GM18498 (cell line): ENCODE results near the gene FOXB2.

ENCODE experiments used
- ATAC-seq: cut with Tn5 transposase; IDR thresholded peaks from one replicate; pipeline ENCODE4 v1.9.1; 2021; ENCODE audit warnings: mild to moderate bottlenecking, moderate library complexity; ENCODE audit not compliant: unreplicated experiment

FOXB2 gene

DNA sequence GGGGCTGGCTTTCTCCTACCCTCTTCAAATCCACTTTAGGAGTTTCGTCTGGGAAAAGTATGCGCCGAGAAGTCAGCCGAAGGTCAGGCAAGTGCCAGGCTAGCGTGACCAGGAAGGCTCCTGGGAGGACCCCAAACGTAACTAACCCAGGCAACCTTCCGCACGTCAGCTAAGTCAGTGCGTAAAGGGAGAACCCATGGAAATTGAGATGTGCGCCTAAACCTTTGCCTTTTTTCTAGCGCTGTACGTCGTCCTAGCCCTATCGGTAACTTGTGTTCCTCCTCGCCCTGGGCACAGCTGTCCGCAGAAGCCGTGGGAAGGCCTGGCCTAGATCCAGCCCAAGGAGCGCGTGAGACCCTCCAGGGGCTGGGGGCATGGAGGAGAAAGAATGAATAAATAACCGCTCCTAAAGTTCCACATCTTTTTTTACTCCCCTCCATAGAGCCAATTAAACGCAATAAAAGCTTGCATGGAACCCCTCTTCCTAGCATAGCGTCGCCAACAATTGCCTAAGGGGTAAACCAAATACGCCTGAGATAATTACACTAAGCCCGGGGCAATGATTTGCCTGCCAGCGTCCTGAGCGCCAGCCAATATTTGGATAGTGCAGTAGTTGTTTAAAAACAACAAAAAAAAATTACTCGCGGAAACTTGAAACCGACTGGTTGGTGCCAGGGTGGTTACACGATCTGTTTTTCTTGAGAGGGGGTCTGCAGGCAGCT, 4.0 kb upstream of the FOXB2 start:
- ATAC-seq: no peak

DNA sequence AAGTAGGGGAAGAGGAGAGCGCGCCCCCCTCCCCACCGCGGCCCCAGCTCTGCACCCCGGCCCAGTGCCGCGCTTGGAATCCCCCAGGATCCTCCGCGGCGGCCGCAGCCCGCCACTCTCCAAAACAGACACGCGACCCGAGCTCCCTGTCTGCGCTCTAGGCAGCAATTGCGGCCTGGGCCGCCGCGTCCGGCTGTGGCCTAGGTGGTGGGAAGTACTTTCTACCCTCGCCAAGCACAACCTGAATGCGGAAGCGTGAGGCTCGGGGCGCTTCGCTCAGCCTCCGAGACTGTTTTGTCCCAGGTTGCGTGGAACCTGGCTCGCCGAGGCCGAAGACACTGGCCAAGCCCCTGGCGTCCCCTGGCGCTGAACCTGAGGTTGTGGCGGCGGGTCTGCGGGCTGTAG, 3.3 kb upstream of the FOXB2 start:
- no peak for ATAC-seq

DNA sequence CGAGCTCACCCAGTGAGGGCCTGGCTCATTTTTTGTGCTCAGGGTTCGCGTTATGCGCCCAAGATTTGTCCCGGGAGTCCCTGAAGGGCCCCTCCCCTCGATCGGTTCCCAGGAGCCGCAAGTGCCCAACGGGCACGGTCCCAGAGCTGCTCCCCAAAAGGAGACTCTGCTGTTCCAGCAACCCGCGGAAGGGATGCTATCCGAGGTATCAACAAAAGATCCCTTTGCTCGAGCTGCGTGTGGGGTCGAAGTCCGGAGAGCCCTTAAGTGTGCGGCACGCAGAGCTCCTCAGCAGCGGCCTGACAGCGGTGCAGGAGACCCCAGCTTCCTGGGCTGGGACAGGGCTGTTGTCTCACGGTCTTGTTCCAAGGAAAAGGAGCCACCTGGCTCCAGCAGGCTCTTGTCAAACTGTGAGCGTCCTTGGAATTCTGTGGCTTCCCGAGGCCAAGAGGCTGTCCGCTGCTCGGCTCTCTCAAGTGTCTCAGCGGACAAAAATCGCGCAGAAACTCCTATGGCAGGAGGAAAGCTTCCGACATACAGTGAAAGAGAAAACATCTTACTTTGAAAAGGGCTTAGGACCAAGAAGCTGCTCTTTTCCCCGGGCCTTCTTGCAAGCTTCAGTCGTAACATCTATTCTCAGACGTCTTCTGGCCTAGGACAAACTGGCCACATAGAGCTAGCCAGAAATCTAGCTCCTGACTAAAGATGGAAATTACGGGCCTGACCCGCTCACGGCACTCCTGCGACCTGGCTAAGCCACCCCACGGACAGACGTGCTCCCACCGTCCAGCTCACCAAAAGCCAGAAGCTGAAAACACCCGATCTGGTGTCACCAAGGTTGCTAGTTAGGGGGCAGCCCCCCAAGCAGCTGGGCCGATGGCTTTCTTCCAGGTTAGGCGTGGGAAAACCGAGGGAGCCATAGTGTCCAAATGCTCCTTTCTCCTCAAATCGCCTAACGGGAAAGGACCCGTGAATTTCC, 2.6 kb upstream of the FOXB2 start:
- no peak for ATAC-seq

DNA sequence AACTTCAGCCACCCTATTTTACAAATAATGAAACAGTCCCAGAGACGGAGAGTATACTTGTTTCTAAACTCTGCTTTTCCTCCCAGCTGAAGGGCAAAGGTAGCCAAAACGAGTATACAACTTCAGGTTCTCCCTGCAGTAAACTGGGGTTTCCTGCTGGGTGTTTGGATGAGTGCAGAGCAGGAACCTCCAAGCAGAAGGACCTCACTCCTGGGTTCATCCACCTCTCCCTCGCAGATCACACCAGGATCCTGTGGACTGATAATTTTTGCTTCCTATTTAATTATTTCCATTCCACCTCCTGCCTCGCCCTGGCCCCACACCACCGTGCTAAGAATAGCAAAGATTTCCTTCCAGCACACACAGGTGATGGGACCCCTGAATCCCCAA, 2.0 kb upstream of the FOXB2 start:
- ATAC-seq: no peak

DNA sequence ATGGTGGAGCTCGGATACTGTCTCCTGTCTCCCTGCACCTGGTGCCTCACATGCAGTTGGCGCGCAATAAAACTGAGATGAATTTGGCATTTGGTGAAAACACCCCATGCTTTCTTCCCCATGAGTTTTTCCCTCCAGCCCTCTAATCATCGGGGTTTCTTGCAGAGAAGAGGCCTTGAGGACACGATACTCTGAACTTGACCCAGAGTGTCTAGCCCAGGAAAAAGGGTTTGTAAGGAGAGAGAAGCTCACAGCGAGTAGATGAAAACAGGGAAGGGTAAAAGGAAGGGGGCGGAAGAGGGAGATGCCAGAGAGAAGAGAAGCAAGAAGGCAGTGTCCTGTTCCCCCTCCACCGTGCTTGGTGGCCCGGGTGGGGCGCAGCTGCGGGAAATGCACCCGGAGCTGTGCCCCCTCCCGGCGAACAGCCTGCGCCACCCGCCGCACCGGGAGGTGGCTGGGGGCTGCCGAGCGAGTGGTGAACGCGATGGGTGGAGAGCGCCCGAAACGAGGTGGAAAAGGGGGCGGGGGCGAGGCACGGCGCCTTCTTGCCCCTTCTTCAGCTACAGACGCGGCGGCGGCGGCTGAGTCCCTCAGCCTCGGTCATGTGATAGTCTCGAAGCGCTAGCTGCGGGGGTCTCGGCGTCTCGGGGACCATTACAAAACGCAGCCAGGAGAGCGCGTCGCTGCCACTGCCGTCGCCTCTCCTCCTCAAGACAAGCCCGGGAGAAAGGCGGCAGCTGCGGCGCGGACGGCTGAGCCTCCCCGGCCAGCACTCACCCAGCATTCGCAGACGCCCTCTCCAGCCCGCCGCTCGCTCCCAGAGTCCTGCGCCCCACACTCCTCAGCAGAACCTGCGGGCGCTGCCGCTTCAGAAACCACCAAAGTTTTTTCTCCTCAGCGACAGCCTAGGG, 1.1 kb upstream of the FOXB2 start:
- ATAC-seq: no peak

DNA sequence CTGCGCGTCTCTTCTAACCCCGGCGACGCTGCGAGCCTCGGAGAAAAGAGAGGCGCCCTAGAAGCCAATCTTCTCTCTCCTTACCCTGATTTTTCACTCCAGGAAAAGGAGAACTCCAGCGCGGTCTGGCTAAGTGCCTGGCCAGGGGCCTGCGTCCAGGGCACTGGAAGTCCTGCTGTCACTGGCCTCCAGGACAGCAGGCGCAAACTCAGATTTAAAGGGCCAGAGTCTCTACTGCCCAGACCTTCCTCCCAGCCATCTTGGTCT, 553 bp upstream of the FOXB2 start:
- no peak for ATAC-seq

DNA sequence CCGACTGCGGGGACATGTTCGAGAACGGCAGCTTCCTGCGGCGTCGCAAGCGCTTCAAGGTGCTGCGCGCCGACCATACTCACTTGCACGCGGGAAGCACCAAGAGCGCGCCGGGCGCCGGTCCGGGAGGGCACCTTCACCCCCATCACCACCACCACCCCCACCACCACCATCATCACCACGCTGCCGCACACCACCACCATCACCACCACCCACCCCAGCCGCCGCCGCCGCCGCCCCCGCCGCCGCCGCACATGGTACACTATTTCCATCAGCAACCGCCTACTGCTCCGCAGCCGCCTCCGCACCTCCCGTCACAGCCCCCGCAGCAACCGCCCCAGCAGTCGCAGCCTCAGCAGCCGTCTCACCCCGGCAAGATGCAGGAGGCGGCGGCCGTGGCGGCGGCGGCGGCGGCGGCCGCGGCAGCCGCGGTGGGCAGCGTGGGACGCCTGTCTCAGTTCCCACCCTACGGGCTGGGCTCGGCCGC, 514 bp downstream of the FOXB2 start:
- ATAC-seq: no peak

DNA sequence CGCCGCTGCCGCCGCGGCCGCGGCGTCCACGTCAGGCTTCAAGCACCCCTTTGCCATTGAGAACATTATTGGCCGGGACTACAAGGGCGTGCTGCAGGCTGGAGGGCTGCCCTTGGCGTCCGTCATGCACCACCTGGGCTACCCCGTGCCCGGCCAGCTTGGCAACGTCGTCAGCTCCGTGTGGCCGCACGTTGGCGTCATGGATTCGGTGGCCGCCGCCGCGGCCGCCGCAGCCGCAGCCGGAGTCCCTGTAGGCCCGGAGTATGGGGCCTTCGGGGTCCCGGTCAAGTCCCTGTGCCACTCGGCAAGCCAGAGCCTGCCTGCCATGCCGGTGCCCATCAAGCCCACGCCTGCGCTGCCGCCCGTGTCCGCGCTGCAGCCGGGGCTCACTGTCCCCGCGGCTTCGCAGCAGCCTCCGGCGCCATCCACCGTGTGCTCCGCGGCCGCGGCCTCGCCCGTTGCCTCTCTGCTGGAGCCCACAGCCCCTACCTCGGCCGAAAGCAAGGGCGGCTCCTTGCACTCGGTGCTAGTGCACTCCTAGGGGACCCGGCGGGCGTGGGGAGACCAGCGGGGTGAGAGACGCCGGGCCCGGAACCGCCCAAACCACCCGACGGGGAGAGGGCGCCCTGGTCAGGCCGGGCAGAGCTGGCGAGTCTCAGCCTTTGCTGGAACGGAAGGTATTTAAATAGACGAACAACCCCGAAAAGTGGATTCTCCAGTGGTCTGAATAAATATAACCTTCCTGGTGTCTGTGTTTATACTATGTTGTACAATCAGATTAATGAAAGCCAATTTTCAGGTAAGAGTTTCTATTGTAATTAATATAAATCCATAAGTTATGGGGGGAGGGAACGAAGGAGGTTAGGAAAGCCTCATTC, 1.2 kb downstream of the FOXB2 start:
- ATAC-seq: no peak

DNA sequence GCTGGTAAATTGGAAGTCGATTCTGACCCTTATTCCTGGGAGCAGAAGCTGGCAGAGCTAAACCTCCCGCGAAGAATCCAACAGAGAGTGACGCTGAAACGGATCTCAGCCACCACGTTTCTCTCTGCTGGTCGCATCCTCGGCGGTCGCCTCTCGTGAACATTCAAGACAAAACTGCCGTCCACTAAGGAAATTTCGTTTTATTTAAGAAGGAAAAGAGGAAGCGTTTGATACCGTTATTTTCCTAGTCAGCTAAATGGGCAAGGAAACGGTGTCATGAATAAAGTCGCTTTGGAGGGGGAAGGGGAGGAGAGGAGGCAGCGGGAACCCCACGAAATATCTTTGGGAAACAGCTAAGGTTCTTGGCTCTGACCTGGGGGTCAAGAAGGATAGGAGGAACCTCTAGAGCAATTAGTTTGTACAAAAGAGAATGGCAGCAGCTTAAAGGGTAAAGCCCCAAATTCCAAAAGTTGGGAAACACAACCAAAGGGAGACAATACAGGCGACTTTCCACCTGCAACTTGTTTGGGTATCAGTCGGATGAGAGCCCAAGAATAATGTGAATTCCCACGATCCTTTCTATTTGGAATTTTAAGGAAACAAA, 1.9 kb downstream of the FOXB2 start:
- no peak for ATAC-seq

DNA sequence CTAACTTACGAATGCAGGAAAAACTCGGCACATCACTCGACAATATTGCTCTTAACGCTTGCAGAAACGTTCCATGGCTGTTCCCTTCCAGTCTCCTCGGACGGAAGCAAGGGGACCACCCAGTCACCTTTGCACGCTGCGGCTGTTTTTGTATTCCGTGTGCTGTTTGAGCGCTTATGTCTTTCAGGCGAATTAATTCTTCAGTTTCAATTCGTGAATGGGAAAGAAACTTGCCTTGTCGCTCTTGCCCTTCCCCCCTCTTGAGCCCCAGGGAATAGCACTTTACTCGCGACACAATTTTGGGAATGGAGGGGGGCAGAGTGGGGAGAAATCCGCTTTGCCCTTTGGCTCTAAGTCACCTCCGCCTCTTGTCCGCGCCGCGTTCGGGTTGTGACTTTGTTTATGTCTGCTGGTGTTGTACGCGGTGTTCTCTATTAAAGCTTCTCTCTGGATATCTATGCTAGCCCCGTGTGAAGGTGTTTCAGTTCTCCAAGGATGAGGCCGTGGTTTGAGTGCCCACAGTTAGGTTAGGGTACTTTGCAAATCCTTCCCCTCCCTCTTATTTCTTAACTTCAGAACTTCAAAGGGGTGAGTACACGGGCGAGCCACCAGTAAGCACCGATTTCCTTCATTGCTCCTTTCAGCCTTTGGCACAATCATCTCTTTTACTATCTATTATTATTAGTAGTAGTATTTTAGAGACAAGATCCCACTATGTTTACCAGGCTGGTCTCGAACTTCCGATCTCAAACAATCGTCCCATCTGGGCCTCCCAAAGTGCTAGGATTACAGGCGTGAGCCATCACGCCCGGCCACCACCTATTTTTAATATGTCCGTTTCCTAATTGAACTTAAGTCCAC, 2.7 kb downstream of the FOXB2 start:
- ATAC-seq: no peak

DNA sequence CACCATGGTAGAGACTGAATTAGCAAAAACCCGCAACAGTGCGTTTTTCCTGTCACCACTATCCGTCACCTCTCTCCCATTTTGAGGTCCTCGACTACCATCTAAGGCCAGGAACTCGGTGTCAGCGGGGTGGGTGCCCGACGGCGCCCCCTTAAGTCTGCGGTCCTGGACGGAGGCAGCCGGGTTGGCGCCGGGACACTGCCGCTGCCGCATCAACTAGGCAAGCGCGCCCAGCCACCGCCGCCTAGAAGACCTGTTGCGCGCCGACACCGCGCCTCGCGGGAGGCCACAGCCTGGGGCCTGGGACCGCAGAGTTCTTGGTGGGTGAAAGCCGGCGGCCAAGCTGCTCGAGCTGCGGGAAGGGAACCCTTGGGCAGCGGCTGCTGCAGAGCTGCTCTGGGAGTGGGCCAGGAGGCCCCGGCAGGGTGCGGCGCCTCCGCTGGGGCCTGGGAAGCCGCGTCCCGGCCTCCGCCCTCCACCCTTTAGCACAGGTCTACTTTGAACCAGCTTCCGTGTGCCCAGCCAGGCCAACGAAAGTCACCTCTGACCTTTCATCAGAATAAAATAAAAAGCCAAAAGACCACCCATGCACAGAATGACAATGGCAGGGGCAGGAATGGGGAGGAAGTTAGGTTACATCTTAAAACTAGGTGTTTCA, 3.5 kb downstream of the FOXB2 start:
- ATAC-seq: no peak

DNA sequence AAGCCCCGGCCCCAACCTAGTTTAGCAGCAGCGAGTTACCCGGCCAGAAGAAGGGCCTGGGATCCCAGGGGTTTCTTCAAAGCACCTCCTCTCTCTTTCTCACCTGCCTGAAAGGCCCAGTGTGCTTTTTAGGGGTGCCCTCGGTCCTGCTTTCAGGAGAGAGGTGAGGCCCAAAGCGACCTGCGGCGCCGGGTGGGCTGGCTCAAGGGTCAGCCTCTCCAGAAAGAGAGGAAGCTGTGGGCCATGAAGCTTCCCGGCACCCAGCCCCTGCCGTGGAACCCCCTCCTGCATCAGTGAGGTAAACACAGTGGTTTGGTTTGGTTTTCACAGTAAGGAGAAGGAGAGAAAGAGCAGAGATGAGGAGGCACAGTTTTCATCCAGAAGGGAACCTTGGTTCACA, 4.3 kb downstream of the FOXB2 start:
- no peak for ATAC-seq

DNA sequence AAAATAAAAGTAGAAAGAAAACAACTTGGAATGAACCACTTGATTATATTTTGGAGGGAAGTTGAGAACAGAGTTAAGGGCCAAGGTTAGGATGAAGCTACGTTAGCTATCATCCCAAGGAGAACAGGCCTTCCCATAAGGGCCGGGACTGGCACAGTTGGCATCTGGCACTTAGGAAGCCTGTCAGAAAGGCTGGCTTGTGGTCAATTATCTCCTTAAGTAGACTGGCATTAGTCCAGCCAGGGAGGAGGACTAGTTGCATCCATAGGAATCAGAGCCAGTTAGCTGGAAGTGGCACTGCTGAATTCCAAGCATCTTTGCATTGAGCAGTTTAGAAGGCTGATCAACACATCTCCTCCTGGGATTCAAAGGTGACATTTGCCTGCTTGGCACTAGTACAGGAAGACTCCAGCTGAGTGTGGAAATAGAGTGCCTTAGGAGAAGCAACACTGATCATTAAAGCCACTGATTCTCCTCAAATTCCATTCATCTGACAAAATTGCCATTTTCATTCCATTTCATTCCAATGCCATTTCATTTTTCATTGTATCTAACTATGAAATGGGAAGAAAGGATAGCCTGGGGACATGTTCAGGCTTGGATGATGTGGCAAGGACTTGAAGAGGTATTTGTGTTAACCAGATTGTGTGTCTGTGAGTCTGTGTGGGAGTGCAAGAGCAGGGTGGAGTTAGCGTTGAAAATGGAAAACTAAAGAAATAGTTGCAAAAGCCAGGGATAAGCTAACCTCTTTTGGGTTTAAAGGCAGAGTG, 5.5 kb downstream of the FOXB2 start:
- ATAC-seq: no peak

DNA sequence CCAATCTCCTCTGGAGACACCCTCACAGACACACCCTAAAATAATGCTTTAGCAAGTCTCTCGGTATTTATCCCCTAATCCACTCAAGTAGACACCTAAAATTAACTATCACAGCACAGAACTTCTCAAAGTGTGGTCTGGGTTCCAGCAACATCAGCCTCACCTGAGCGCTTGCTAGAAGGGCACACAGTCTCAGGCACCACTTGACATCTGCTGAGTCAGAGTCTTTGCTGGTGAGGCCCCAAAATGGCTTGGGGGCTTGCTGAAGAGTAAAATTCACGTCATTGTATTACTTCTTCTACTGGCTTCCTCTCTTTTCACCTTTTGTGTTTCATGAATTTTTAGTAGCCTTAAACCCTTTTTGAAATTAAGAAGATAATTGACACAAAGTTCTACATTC, 9.0 kb downstream of the FOXB2 start:
- ATAC-seq: no peak

DNA sequence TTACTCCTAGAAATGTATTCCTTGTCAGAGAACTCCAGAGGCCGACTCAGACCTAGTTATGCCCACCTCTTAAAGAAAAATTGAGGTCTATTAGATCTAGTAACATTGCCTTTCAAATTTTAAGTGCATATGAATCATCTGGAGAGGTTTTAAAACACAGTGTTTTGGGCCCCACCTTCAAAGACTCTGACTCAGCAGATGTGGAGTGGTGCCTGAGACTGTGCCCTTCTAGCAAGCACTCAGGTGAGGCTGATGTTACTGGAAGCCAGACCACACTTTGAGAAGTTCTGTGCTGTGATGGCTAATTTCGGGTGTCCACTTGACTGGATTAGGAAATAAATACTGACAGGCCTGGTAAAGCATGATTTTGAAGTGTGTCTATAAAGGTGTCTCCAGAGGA, 10.6 kb downstream of the FOXB2 start:
- ATAC-seq: no peak

DNA sequence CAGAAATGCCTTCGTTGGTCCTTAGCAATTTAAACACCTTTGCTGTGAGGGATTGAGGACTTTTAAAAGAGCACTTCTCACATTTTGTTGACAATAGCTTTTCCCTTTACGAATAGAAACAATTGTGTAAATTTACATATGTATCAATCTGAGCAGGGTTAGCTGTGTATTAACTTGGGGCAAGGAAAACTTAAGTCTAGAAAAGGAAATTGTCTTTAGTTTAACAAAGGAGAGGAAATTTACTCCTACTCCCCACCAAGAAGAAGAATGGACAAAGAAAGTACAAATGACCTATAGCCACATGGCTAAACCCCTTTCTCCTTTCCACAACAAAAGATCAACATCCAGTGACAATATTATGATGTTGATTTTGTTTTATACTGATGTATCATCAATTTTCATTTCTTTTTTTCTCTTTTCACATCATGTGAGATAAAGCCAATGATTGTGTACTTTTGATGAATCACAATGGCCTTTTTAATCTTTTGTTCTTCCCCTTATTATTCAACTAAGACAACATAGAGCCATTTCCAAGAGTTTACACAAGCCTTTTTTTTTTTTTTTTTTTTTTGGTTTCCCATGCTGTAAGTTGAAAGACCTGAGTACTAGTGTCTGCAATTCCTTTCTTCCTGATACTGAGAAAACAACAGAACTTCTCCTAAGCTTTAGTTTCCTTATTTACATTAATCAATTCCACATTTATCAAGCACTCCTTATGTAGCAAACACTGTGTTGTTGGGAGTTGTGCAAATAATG, 19.0 kb downstream of the FOXB2 start:
- ATAC-seq: no peak

DNA sequence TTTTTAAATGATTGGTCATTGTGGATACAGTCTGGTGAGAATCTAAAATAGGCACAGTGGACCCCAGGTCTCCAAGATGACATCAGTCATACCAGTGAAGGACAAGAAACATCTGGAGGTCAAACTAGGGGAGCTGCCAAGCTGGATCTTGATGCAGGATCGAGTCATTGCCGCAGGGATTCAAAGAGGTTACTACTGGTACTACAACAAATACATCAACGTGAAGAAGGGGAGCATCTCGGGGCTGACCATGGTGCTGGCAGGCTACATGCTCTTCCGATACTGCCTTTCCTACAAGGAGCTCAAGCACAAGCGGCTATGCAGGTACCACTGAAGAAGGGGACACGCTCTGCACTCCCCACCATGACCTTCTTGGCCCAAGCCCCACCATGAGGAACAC, 20.9 kb downstream of the FOXB2 start:
- no peak for ATAC-seq
